Measurements from ENCODE around the gene GATA5.

Gene GATA5

GRCh38 chr20:62451156-62451767 is 24.5 kb downstream of the GATA5 start:
- no peak for DNase-seq

GRCh38 chr20:62449951-62450691 is 25.7 kb downstream of the GATA5 start:
- DNase-seq, result no peak

- DNase-seq, result no peak
Measured at GRCh38 chr20:62448788-62449187, 27.0 kb downstream of the GATA5 start.

GRCh38 chr20:62448038-62448437 is 27.8 kb downstream of the GATA5 start:
- no peak for DNase-seq

- DNase-seq, result no peak
Measured at GRCh38 chr20:62446888-62447869, 28.6 kb downstream of the GATA5 start.

- DNase-seq, result no peak
Measured at GRCh38 chr20:62446481-62446880, 29.3 kb downstream of the GATA5 start.

- DNase-seq, result no peak
Measured at GRCh38 chr20:62445553-62446340, 30.0 kb downstream of the GATA5 start.

GRCh38 chr20:62444286-62444685 is 31.5 kb downstream of the GATA5 start:
- DNase-seq, result no peak

- no peak for DNase-seq
Measured at GRCh38 chr20:62441987-62442539, 33.7 kb downstream of the GATA5 start.

GRCh38 chr20:62439218-62439617 is 36.6 kb downstream of the GATA5 start:
- no peak for DNase-seq

GRCh38 chr20:62437927-62438326 is 37.9 kb downstream of the GATA5 start:
- DNase-seq, result no peak

- no peak for DNase-seq
Measured at GRCh38 chr20:62437496-62437895, 38.3 kb downstream of the GATA5 start.

GRCh38 chr20:62436692-62437091 is 39.1 kb downstream of the GATA5 start:
- DNase-seq, result no peak

- no peak for DNase-seq
Measured at GRCh38 chr20:62433658-62434497, 41.9 kb downstream of the GATA5 start.

GRCh38 chr20:62430866-62431447 is 44.8 kb downstream of the GATA5 start:
- no peak for DNase-seq

- DNase-seq, result no peak
Measured at GRCh38 chr20:62430311-62430853, 45.4 kb downstream of the GATA5 start.

GRCh38 chr20:62429455-62430310 is 46.1 kb downstream of the GATA5 start:
- DNase-seq, result no peak

- DNase-seq, result no peak
Measured at GRCh38 chr20:62428396-62429295, 47.1 kb downstream of the GATA5 start.

GRCh38 chr20:62428002-62428372 is 47.8 kb downstream of the GATA5 start:
- DNase-seq, result no peak
